ENCODE results near the gene KIF2C.

DNA sequence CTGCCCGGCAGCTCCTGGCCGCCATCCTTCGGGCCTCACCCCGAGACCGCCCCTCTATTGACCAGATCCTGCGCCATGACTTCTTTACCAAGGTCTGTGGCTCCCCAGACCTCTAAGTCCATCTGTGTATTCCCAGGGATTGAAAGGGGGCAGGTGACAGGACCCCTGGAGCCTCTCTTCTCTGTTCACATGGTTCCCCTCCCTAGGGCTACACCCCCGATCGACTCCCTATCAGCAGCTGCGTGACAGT is 63.4 kb downstream of the KIF2C start:
- TF ChIP-seq, protein P1, sequence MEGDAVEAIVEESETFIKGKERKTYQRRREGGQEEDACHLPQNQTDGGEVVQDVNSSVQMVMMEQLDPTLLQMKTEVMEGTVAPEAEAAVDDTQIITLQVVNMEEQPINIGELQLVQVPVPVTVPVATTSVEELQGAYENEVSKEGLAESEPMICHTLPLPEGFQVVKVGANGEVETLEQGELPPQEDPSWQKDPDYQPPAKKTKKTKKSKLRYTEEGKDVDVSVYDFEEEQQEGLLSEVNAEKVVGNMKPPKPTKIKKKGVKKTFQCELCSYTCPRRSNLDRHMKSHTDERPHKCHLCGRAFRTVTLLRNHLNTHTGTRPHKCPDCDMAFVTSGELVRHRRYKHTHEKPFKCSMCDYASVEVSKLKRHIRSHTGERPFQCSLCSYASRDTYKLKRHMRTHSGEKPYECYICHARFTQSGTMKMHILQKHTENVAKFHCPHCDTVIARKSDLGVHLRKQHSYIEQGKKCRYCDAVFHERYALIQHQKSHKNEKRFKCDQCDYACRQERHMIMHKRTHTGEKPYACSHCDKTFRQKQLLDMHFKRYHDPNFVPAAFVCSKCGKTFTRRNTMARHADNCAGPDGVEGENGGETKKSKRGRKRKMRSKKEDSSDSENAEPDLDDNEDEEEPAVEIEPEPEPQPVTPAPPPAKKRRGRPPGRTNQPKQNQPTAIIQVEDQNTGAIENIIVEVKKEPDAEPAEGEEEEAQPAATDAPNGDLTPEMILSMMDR (IDR thresholded peaks at IDR 0.05) = no peak
- TF ChIP-seq POLR2A (IDR thresholded peaks at IDR 0.05) = no peak
